Body of pancreas (tissue), 4 donors: ENCODE measurements around the gene GALNT17. TPM values are rescaled to one million over a fixed set of nuclear protein-coding genes. Genes with fewer than 3 reads are reported as not detected.
"Not testable (repeated sequence)": the region's sequence is repeated elsewhere in the genome, so short reads cannot be mapped to it uniquely, and the experiment has no call there.

ENCODE experiments used
- ATAC-seq: fragments of 150-250 bp; one replicate; pipeline ENCODE4 v1.9.1; 2016
- DNase-seq, 4 donors: peaks; one replicate each; pipeline ENCODE4 v3.0.0-alpha.2; 2019
- H3K27ac ChIP-seq, 4 donors: fragments of 200-600 bp; sonication (generic); 1 replicate in 3 of 4; 2 replicates in 1 of 4; pipeline versions ENCODE4 v1.5.1 to v1.6.1; 2016 to 2019; ENCODE audit warnings: mild to moderate bottlenecking in 1 of 4, mixed read lengths in 1 of 4, moderate library complexity in 1 of 4
- H3K27me3 ChIP-seq, 2 donors: fragments of 200-600 bp; sonication (generic); one replicate each; pipeline ENCODE4 v1.6.0; 2016; ENCODE audit warnings: mild to moderate bottlenecking in 1 of 2
- H3K36me3 ChIP-seq, 2 donors: fragments of 200-600 bp; sonication (generic); replicated peaks in 1 of 2; 2 replicates each; pipeline ENCODE4 v1.5.1; 2016; ENCODE audit warnings: low read depth in 2 of 2; ENCODE audit not compliant: insufficient read depth in 1 of 2
- H3K4me1 ChIP-seq: fragments of 200-600 bp; sonication (generic); one replicate; pipeline ENCODE4 v1.6.0; 2016
- H3K4me3 ChIP-seq, 2 donors: fragments of 200-600 bp; sonication (generic); 1 replicate in 1 of 2; 2 replicates in 1 of 2; pipeline ENCODE4 v1.5.1; 2016 to 2019
- H3K9me3 ChIP-seq, 3 donors: fragments of 200-600 bp; sonication (generic); 1 replicate in 2 of 3; 2 replicates in 1 of 3; pipeline ENCODE4 v1.5.1; 2016
- CTCF ChIP-seq, 7 experiments: fragments of 450-650 bp in 4 of 7; fragments of 200-600 bp in 3 of 7; sonication (generic) in 3 of 7; IDR thresholded peaks; one replicate each; pipeline ENCODE4 v1.5.1; 2016 to 2019; ENCODE audit warnings: antibody characterized with exemption in 7 of 7
- POLR2A ChIP-seq, 3 donors: fragments of 450-650 bp; IDR thresholded peaks; one replicate each; pipeline ENCODE4 v1.6.1; 2016; ENCODE audit warnings: antibody characterized with exemption in 3 of 3, mild to moderate bottlenecking in 2 of 3
- WGBS, 2 donors: methylation state at CpG; one replicate each; pipeline ENCODE4 v1.1.5; 2017; 5-methylcytosine and 5-hydroxymethylcytosine counted together
- intact Hi-C: fragments of 100-400 bp; cut with DNase I; formaldehyde crosslinking; loops from one replicate; pipeline ENCODE4 v1.15.1; 2023
- total RNA-seq, 2 donors: library from RNA; depleted of rRNA; stranded (reverse); fragments of >200 nt; gene quantifications; one replicate each; pipeline ENCODE4 v1.1.0, GENCODE V29; 2016

Gene GALNT17
- total RNA-seq, 2 donors from 2014 or later, result 6.5 to 27.4 TPM

- Histone ChIP-seq H3K4me3 (no peak overlapping the region), H3K36me3 (no peaks in the 10 kb centered on the region), H3K27me3 (no peaks in the 10 kb centered on the region), H3K27ac (no peak overlapping the region), H3K9me3 (no peaks in the 10 kb centered on the region), H3K4me1 (no peaks in the 10 kb centered on the region)
- TF ChIP-seq CTCF (IDR thresholded peaks at IDR 0.05) (no peak), POLR2A (IDR thresholded peaks at IDR 0.05) (no peak)
- DNase-seq (no peak), ATAC-seq (no peak)
- 91 to 93% methylated on average over 7 of the region's 7 CpGs for WGBS, 2 donors
- intact Hi-C loops, result no loop called here
Observed at GRCh38 chr7:71591876-71592275, 459.9 kb downstream of the GALNT17 start.

- intact Hi-C loops, H3K9me3 ChIP-seq: not testable (repeated sequence)
Observed at GRCh38 chr7:71592388-71592787, 460.4 kb downstream of the GALNT17 start.

GRCh38 chr7:71594736-71595135 is 462.8 kb downstream of the GALNT17 start:
- Histone ChIP-seq H3K4me3 (no peak overlapping the region), H3K4me1 (no peaks in the 10 kb centered on the region), H3K27me3 (no peaks in the 10 kb centered on the region), H3K27ac (no peak overlapping the region), H3K9me3 (no peaks in the 10 kb centered on the region), H3K36me3 (no peaks in the 10 kb centered on the region)
- ATAC-seq (no peak), DNase-seq (no peak)
- intact Hi-C loops, result no loop called here
- TF ChIP-seq POLR2A (IDR thresholded peaks at IDR 0.05) (no peak), CTCF (IDR thresholded peaks at IDR 0.05) (no peak)

More at GRCh38 chr7:71592388-71592787, 460.4 kb downstream of the GALNT17 start:
- DNase-seq, H3K4me3 ChIP-seq, H3K36me3 ChIP-seq, ATAC-seq, H3K27me3 ChIP-seq, H3K27ac ChIP-seq, H3K4me1 ChIP-seq: not testable (repeated sequence)
- WGBS, 2 donors, result 91 to 92% methylated on average over 4 of the region's 4 CpGs

GRCh38 chr7:71595176-71595575 is 463.2 kb downstream of the GALNT17 start:
- no peak for DNase-seq
- intact Hi-C loops, result no loop called here

GRCh38 chr7:71598553-71598952 is 466.6 kb downstream of the GALNT17 start:
- 81 to 89% methylated on average over 6 of the region's 6 CpGs for WGBS, 2 donors
- DNase-seq, result no peak
- H3K4me3 ChIP-seq, result no peak overlapping the region
- no peak for TF ChIP-seq POLR2A (IDR thresholded peaks at IDR 0.05)
- no peak for TF ChIP-seq CTCF (IDR thresholded peaks at IDR 0.05)
- H3K27ac ChIP-seq, result no peak overlapping the region
- no peak for ATAC-seq
- no peaks in the 10 kb centered on the region for H3K9me3 ChIP-seq
- H3K36me3 ChIP-seq, result no peaks in the 10 kb centered on the region
- intact Hi-C loops, result no loop called here
- no peaks in the 10 kb centered on the region for H3K27me3 ChIP-seq
- no peaks in the 10 kb centered on the region for H3K4me1 ChIP-seq

More at GRCh38 chr7:71595176-71595575, 463.2 kb downstream of the GALNT17 start:
- H3K4me3 ChIP-seq, result no peak overlapping the region
- no peak for ATAC-seq
- no peaks in the 10 kb centered on the region for H3K27me3 ChIP-seq
- H3K27ac ChIP-seq, result no peak overlapping the region
- WGBS, 2 donors, result 86 to 96% methylated on average over 3 of the region's 3 CpGs
- TF ChIP-seq CTCF (IDR thresholded peaks at IDR 0.05) (no peak), POLR2A (IDR thresholded peaks at IDR 0.05) (no peak)
- H3K36me3 ChIP-seq, result no peaks in the 10 kb centered on the region
- H3K4me1 ChIP-seq, result no peaks in the 10 kb centered on the region
- no peaks in the 10 kb centered on the region for H3K9me3 ChIP-seq
